ENCODE data around the gene ATRN. TPM values are rescaled to one million over a fixed set of nuclear protein-coding genes. Genes with fewer than 3 reads are reported as not detected.

The ATRN gene
- total and polyA plus RNA-seq, 2 of the 8 experiments (the other 6 are each of a cell fraction or from before 2014, with no cell fraction given), result 12.0 to 17.4 TPM

DNA sequence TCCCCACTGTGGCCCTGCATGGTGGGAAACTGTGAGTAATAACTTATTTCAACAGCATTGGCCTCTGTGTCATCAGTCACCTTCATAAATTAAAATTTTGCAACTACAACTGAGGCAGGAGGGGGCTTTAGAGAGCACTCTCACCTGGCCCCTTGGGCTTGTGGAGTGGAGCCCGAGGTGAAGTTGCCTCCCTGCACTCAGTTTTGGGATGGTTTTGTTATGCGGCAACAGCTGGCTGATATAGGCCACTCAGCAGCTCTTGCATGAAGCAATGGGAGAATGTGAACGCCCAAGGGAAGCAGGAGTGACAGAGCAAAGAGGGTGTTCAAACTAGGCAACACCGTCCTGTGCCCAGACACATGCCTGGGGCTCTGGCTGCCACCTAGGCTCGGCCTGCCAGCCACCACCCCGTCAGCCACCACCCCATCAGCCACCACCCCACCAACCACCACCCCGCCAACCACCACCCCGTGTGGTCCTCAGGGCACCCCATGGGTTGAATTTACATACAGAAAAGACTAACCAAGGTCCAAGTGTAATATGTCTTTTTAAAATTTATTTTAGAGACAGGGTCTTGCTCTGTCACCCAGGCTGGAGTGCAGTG, 196.7 kb downstream of the ATRN start:
- TF ChIP-seq, protein P1, sequence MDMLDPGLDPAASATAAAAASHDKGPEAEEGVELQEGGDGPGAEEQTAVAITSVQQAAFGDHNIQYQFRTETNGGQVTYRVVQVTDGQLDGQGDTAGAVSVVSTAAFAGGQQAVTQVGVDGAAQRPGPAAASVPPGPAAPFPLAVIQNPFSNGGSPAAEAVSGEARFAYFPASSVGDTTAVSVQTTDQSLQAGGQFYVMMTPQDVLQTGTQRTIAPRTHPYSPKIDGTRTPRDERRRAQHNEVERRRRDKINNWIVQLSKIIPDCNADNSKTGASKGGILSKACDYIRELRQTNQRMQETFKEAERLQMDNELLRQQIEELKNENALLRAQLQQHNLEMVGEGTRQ (IDR thresholded peaks at IDR 0.05; ENCODE audit: low read length), result no peak
- TF ChIP-seq EP300 (IDR thresholded peaks at IDR 0.05; ENCODE audit: borderline replicate concordance in 1 of 2, low read depth in 2 of 2, low read length in 2 of 2) (no peak), KDM1A (IDR thresholded peaks at IDR 0.05; ENCODE audit: borderline replicate concordance, low read length) (peak; percentile 37; the same call in 1 of the 2 replicates), CHD2 (IDR thresholded peaks at IDR 0.05; ENCODE audit: low read length) (no peak)
- no peak overlapping the region for H2AFZ ChIP-seq (ENCODE audit: low read length)
- H3K23ac ChIP-seq (ENCODE audit: insufficient read length), result no peak overlapping the region
- no peak overlapping the region for H3K56ac ChIP-seq (replicated peaks; ENCODE audit: insufficient read length, low read depth, low read length)
- FAIRE-seq, result no peak
- no peak overlapping the region for H3K9ac ChIP-seq (replicated peaks in 1 of 4; ENCODE audit: extremely low read depth in 1 of 4, low read depth in 3 of 4, low read length in 3 of 4)
- H4K91ac ChIP-seq (replicated peaks; ENCODE audit: insufficient read length, low read length), result no peak overlapping the region
- H2BK20ac ChIP-seq (ENCODE audit: low read length), result no peak overlapping the region
- no peaks in the 10 kb centered on the region for H3K36me3 ChIP-seq (ENCODE audit: control insufficient read depth in 2 of 4, insufficient read depth in 4 of 4, low read length in 3 of 4)
- ChIA-PET POLR2A (ENCODE audit: partially characterized antibody) (interaction anchor here (1.8 kb wide), 1 partner anchor 31 kb away, joined by 3 read pairs; no protein-coding TSS in a partner anchor), CTCF (ENCODE audit: partially characterized antibody) (interaction anchor here (2.9 to 45.1 kb wide), 3 partner anchors 9 to 104 kb away, joined by 6 to 1432 read pairs (median 35); partner anchors contain the start of genes ADAM33 and SIGLEC1)
- H3K18ac ChIP-seq (ENCODE audit: extremely low read depth, low read length), result no peak overlapping the region
- H2AK5ac ChIP-seq (ENCODE audit: low read depth, low read length), result no peak overlapping the region
- H2BK15ac ChIP-seq (ENCODE audit: low read length), result no peak overlapping the region
- no peaks in the 10 kb centered on the region for H3K9me3 ChIP-seq (ENCODE audit: insufficient read depth in 2 of 2, low read depth in 1 of 2, low read length in 1 of 2)
- no peak overlapping the region for H3K4ac ChIP-seq (replicated peaks; ENCODE audit: insufficient read length, low read depth, low read length)
- H3K14ac ChIP-seq (ENCODE audit: insufficient read length), result no peak overlapping the region
- 0 out of 2 replicates have a peak overlapping the region, but pooled peaks have one; percentile 75 for H2BK12ac ChIP-seq (ENCODE audit: low read depth, low read length)
- peak overlapping the region in 1 of 2 experiments; percentile 19; a peak in 2 of 4 replicates for H3K4me2 ChIP-seq (ENCODE audit: insufficient read depth in 1 of 2, low read depth in 2 of 2, low read length in 2 of 2)
- no peaks in the 10 kb centered on the region for H3K79me1 ChIP-seq (ENCODE audit: low read depth, low read length)
- no peak overlapping the region for H4K5ac ChIP-seq (ENCODE audit: insufficient read length, low read depth, low read length)
- peaks cover 0 to 14% (median 3%) of the 10 kb centered on the region in 4 experiments; a peak in 4 of 7 replicates for H3K4me1 ChIP-seq (replicated peaks in 1 of 4; ENCODE audit: control insufficient read depth in 3 of 4, insufficient read depth in 4 of 4, low read length in 3 of 4)
- H4K8ac ChIP-seq (ENCODE audit: extremely low read depth, insufficient read depth, low read length), result no peak overlapping the region; the same call in 1 of the 2 replicates
- H3K23me2 ChIP-seq (ENCODE audit: low read depth, low read length), result peaks cover 3% of the 10 kb centered on the region; the same call in 1 of the 2 replicates
- H3K79me2 ChIP-seq (ENCODE audit: control insufficient read depth in 1 of 2, insufficient read depth in 2 of 2, low read length in 2 of 2), result no peaks in the 10 kb centered on the region
- DNase-seq (ENCODE audit: low read depth in 1 of 2, low spot score in 2 of 2), result no peak
- no peak overlapping the region for H2BK120ac ChIP-seq (replicated peaks; ENCODE audit: low read depth, low read length)
- peaks cover 6 to 12% (median 10%) of the 10 kb centered on the region in 4 experiments; a peak in 6 of 7 replicates for H3K27me3 ChIP-seq (replicated peaks in 1 of 4; ENCODE audit: control insufficient read depth in 3 of 4, extremely low read depth in 1 of 4, insufficient read depth in 3 of 4, low read length in 3 of 4)
- H3K27ac ChIP-seq (ENCODE audit: low read depth, low read length), result no peak overlapping the region
- H3K4me3 ChIP-seq (ENCODE audit: extremely low read depth in 1 of 4, insufficient read depth in 2 of 4, low read depth in 3 of 4, low read length in 4 of 4), result no peak overlapping the region
- peaks cover 0 to 4% of the 10 kb centered on the region in 2 experiments for H4K20me1 ChIP-seq (replicated peaks in 1 of 2; ENCODE audit: control insufficient read depth in 1 of 2, insufficient read depth in 2 of 2, low read length in 2 of 2)
- H2BK5ac ChIP-seq (ENCODE audit: low read depth, low read length), result no peak overlapping the region
- WGBS, 2 experiments (ENCODE audit: extremely low coverage in 1 of 2, insufficient coverage in 1 of 2, insufficient read length in 1 of 2, insufficient replicate concordance in 2 of 2, low coverage in 1 of 2, low lambda C conversion rate in 2 of 2, missing lambda C conversion rate in 1 of 2), result 93% methylated on average over 6 of the region's 8 CpGs; no CpG with 5 or more reads in 1 of the 2 experiments

Data from H1 (cell line).